HG03135 (cell line): Measurements from ENCODE around the gene VEGFD.

ENCODE experiments used
- ATAC-seq: cut with Tn5 transposase; IDR thresholded peaks from one replicate; pipeline ENCODE4 v1.9.1; 2021; ENCODE audit warnings: mild to moderate bottlenecking, moderate library complexity; ENCODE audit not compliant: unreplicated experiment

Gene VEGFD

GRCh38 chrX:15366506-15367352 lies 17.5 kb downstream of the VEGFD start:
- no peak for ATAC-seq

GRCh38 chrX:15359701-15360100 lies 24.5 kb downstream of the VEGFD start:
- ATAC-seq = no peak

GRCh38 chrX:15358533-15358932 lies 25.7 kb downstream of the VEGFD start:
- ATAC-seq = no peak

- ATAC-seq = no peak
Measured at GRCh38 chrX:15356444-15356843, 27.8 kb downstream of the VEGFD start.

GRCh38 chrX:15350329-15350996 lies 33.8 kb downstream of the VEGFD start:
- no peak for ATAC-seq

- no peak for ATAC-seq
Measured at GRCh38 chrX:15349046-15349445, 35.2 kb downstream of the VEGFD start.

GRCh38 chrX:15345976-15346375 lies 38.2 kb downstream of the VEGFD start:
- no peak for ATAC-seq

GRCh38 chrX:15344106-15344505 lies 40.1 kb downstream of the VEGFD start:
- no peak for ATAC-seq

GRCh38 chrX:15343075-15343476 lies 41.1 kb downstream of the VEGFD start:
- no peak for ATAC-seq

GRCh38 chrX:15340867-15341266 lies 43.3 kb downstream of the VEGFD start:
- ATAC-seq = no peak

GRCh38 chrX:15336023-15336413 lies 48.2 kb downstream of the VEGFD start:
- no peak for ATAC-seq

- peak; percentile 100 for ATAC-seq
Measured at GRCh38 chrX:15335135-15336022, 48.8 kb downstream of the VEGFD start, which contains the start of gene PIGA. PIGA (minus strand) TSS chrX:15335523; CDS start chrX:15331930, 3,593 bp downstream.

- ATAC-seq = no peak
Measured at GRCh38 chrX:15334561-15334960, 49.7 kb downstream of the VEGFD start.

GRCh38 chrX:15328821-15329220 lies 55.4 kb downstream of the VEGFD start:
- ATAC-seq = no peak

- no peak for ATAC-seq
Measured at GRCh38 chrX:15328131-15328530, 56.1 kb downstream of the VEGFD start.

- no peak for ATAC-seq
Measured at GRCh38 chrX:15322472-15322871, 61.7 kb downstream of the VEGFD start.

GRCh38 chrX:15322072-15322471 lies 62.1 kb downstream of the VEGFD start:
- no peak for ATAC-seq

- ATAC-seq = no peak
Measured at GRCh38 chrX:15321447-15321846, 62.8 kb downstream of the VEGFD start.

GRCh38 chrX:15320297-15320696 lies 63.9 kb downstream of the VEGFD start:
- ATAC-seq = no peak

- ATAC-seq = no peak
Measured at GRCh38 chrX:15319075-15319474, 65.1 kb downstream of the VEGFD start.

- ATAC-seq = no peak
Measured at GRCh38 chrX:15315509-15315908, 68.7 kb downstream of the VEGFD start, which contains the start of gene ASB11. ASB11 (minus strand) TSS chrX:15315640; CDS start chrX:15315605, 35 bp downstream.
